ENCODE measurements around the gene PRKAB2. TPM values are rescaled to one million over a fixed set of nuclear protein-coding genes. Genes with fewer than 3 reads are reported as not detected.

Gene PRKAB2
- total and polyA plus RNA-seq, 2 of the 13 experiments (the other 11 are each of a cell fraction or from before 2014, with no cell fraction given) = 44.0 to 118 TPM

DNA sequence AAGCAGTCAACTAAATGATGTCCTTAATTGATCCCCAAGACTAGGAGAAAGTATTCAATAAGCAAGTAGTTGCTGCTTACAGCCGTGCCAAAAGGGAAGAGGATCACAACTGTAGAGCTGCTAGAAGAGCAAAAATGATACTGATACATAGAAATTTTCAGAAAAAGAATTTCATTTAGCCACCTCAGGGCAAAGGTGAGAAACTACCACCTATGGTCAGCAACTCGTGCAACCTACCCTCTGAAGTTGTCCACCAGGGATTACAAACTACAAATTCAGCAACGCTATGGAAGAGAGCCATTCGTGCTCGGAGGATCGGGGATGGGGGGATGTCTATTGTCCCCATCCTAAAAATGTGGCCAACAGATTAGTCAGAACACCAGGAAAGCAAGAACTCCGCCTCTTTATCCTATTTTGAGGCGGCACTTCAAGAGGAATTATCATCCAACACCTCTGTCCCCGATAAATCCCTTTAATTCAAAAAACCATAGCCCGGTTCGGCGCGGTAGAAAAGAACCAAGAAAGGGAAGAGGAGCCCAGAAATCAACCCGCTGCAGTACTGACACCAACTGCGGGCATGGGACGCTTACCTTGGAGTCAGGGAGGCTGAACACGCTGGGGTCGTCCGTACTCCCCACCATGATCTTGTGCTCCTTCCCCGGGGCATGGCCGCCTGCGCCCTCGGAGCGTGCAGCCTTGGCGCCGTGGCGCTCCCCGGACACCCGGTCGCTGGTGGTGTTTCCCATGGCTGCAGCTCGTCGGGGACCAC lies 687 bp downstream of the PRKAB2 start (continued):
- TF ChIP-seq, protein P1, sequence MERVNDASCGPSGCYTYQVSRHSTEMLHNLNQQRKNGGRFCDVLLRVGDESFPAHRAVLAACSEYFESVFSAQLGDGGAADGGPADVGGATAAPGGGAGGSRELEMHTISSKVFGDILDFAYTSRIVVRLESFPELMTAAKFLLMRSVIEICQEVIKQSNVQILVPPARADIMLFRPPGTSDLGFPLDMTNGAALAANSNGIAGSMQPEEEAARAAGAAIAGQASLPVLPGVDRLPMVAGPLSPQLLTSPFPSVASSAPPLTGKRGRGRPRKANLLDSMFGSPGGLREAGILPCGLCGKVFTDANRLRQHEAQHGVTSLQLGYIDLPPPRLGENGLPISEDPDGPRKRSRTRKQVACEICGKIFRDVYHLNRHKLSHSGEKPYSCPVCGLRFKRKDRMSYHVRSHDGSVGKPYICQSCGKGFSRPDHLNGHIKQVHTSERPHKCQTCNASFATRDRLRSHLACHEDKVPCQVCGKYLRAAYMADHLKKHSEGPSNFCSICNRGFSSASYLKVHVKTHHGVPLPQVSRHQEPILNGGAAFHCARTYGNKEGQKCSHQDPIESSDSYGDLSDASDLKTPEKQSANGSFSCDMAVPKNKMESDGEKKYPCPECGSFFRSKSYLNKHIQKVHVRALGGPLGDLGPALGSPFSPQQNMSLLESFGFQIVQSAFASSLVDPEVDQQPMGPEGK (CRISPR knock-in tag; IDR thresholded peaks at IDR 0.05) = no peak
- TF ChIP-seq, protein P2, sequence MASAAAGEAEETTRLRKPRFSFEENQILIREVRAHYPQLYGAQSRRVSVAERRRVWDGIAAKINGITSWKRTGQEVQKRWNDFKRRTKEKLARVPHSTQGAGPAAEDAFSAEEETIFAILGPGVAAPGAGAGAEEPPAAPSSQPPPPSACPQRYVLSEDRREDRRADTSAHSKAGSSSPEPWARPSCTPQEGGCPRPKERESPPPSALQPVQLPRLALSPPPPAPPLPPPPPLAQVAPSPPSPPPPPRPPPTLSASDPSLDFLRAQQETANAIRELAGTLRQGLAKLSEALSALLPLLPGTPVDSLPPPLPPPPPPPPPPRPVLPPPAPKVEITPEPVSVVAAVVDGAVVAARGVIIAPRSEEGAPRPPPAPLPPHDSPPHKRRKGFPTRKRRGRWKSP (CRISPR knock-in tag; IDR thresholded peaks at IDR 0.05) = no peak
- TF ChIP-seq ISL2 (CRISPR knock-in tag; IDR thresholded peaks at IDR 0.05) (no peak), ETV6 (CRISPR knock-in tag; conservative IDR thresholded peaks at IDR 0.05) (no peak), SIX4 (CRISPR knock-in tag; IDR thresholded peaks at IDR 0.05) (no peak), HOXA9 (CRISPR knock-in tag; IDR thresholded peaks at IDR 0.05; ENCODE audit: borderline replicate concordance) (no peak), XBP1 (CRISPR knock-in tag; IDR thresholded peaks at IDR 0.05) (no peak), REL (CRISPR knock-in tag; conservative IDR thresholded peaks at IDR 0.05) (no peak), ATAD3A (CRISPR knock-in tag; IDR thresholded peaks at IDR 0.05) (0 out of 2 replicates have a peak, but pooled peaks have one; percentile 19), FOXO1 (CRISPR knock-in tag; IDR thresholded peaks at IDR 0.05) (no peak), GABPA (IDR thresholded peaks at IDR 0.05; ENCODE audit: low read depth, low read length) (no peak), GABPA (CRISPR knock-in tag; IDR thresholded peaks at IDR 0.05; ENCODE audit: low read depth) (no peak), SUZ12 (IDR thresholded peaks at IDR 0.05; ENCODE audit: low read depth, low read length) (no peak), EZH2 (conservative IDR thresholded peaks at IDR 0.05; ENCODE audit: low read depth, low read length) (no peak), ZNF234 (CRISPR knock-in tag; conservative IDR thresholded peaks at IDR 0.05) (no peak), ZFP36L2 (CRISPR knock-in tag; IDR thresholded peaks at IDR 0.05) (no peak), AGO2 (optimal IDR thresholded peaks at IDR 0.05; ENCODE audit: low read depth, low read length) (no peak), SMARCE1 (IDR thresholded peaks at IDR 0.05; ENCODE audit: borderline replicate concordance) (no peak), ZSCAN22 (CRISPR knock-in tag; IDR thresholded peaks at IDR 0.05) (no peak), SIX1 (CRISPR knock-in tag; IDR thresholded peaks at IDR 0.05; ENCODE audit: borderline replicate concordance) (no peak), ZNF768 (CRISPR knock-in tag; IDR thresholded peaks at IDR 0.05) (no peak; the same call in 1 of the 2 replicates), HNRNPL (IDR thresholded peaks at IDR 0.05; ENCODE audit: low read depth, low read length) (no peak)
- TF ChIP-seq, protein P3, sequence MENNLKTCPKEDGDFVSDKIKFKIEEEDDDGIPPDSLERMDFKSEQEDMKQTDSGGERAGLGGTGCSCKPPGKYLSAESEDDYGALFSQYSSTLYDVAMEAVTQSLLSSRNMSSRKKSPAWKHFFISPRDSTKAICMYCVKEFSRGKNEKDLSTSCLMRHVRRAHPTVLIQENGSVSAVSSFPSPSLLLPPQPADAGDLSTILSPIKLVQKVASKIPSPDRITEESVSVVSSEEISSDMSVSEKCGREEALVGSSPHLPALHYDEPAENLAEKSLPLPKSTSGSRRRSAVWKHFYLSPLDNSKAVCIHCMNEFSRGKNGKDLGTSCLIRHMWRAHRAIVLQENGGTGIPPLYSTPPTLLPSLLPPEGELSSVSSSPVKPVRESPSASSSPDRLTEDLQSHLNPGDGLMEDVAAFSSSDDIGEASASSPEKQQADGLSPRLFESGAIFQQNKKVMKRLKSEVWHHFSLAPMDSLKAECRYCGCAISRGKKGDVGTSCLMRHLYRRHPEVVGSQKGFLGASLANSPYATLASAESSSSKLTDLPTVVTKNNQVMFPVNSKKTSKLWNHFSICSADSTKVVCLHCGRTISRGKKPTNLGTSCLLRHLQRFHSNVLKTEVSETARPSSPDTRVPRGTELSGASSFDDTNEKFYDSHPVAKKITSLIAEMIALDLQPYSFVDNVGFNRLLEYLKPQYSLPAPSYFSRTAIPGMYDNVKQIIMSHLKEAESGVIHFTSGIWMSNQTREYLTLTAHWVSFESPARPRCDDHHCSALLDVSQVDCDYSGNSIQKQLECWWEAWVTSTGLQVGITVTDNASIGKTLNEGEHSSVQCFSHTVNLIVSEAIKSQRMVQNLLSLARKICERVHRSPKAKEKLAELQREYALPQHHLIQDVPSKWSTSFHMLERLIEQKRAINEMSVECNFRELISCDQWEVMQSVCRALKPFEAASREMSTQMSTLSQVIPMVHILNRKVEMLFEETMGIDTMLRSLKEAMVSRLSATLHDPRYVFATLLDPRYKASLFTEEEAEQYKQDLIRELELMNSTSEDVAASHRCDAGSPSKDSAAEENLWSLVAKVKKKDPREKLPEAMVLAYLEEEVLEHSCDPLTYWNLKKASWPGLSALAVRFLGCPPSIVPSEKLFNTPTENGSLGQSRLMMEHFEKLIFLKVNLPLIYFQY (CRISPR knock-in tag; IDR thresholded peaks at IDR 0.05; ENCODE audit: borderline replicate concordance) = no peak
- TF ChIP-seq, protein P4, sequence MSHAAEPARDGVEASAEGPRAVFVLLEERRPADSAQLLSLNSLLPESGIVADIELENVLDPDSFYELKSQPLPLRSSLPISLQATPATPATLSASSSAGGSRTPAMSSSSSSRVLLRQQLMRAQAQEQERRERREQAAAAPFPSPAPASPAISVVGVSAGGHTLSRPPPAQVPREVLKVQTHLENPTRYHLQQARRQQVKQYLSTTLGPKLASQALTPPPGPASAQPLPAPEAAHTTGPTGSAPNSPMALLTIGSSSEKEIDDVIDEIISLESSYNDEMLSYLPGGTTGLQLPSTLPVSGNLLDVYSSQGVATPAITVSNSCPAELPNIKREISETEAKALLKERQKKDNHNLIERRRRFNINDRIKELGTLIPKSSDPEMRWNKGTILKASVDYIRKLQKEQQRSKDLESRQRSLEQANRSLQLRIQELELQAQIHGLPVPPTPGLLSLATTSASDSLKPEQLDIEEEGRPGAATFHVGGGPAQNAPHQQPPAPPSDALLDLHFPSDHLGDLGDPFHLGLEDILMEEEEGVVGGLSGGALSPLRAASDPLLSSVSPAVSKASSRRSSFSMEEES (CRISPR knock-in tag; IDR thresholded peaks at IDR 0.05) = no peak
